ENCODE results near the gene CACNB2.

CACNB2 gene

GRCh38 chr10:18278181-18278580 lies 138.0 kb downstream of the CACNB2 start:
- TF ChIP-seq EZH2phosphoT487 (IDR thresholded peaks at IDR 0.05; ENCODE audit: borderline replicate concordance, low read length) (no peak), CTCF (IDR thresholded peaks at IDR 0.05; ENCODE audit: low read depth, low read length, poor library complexity, severe bottlenecking) (no peak)
- no peak overlapping the region for H3K27ac ChIP-seq (ENCODE audit: low read depth, low read length)

GRCh38 chr10:18279173-18279572 lies 138.9 kb downstream of the CACNB2 start:
- Histone ChIP-seq H3K4me2 (ENCODE audit: low read length) (no peak overlapping the region), H4K20me1 (ENCODE audit: control insufficient read depth, insufficient read depth, low read depth, low read length) (no peaks in the 10 kb centered on the region), H3K9me3 (ENCODE audit: control insufficient read depth, insufficient read depth, low read length) (no peaks in the 10 kb centered on the region), H3F3A (ENCODE audit: control insufficient read depth, insufficient read depth) (no peaks in the 10 kb centered on the region), H3K4me3 (ENCODE audit: low read length) (no peak overlapping the region), H3K27me3 (ENCODE audit: control insufficient read depth, low read length) (no peaks in the 10 kb centered on the region), H3K36me3 (ENCODE audit: control insufficient read depth, low read length) (no peaks in the 10 kb centered on the region), H3K9me2 (replicated peaks; ENCODE audit: control insufficient read depth, low read length) (no peaks in the 10 kb centered on the region), H3K4me1 (ENCODE audit: control insufficient read depth, low read length) (no peaks in the 10 kb centered on the region), H3K27ac (ENCODE audit: low read depth, low read length) (no peak overlapping the region), H3K79me2 (ENCODE audit: control insufficient read depth, low read length) (no peaks in the 10 kb centered on the region)
- TF ChIP-seq CTCF (IDR thresholded peaks at IDR 0.05; ENCODE audit: low read depth, low read length, poor library complexity, severe bottlenecking) (no peak), EZH2phosphoT487 (IDR thresholded peaks at IDR 0.05; ENCODE audit: borderline replicate concordance, low read length) (no peak)

More at GRCh38 chr10:18278181-18278580, 138.0 kb downstream of the CACNB2 start:
- H3K9me2 ChIP-seq (replicated peaks; ENCODE audit: control insufficient read depth, low read length) = no peaks in the 10 kb centered on the region
- H3F3A ChIP-seq (ENCODE audit: control insufficient read depth, insufficient read depth) = no peaks in the 10 kb centered on the region
- H3K4me3 ChIP-seq (ENCODE audit: low read length) = no peak overlapping the region
- H3K4me2 ChIP-seq (ENCODE audit: low read length) = no peak overlapping the region
- no peaks in the 10 kb centered on the region for H3K9me3 ChIP-seq (ENCODE audit: control insufficient read depth, insufficient read depth, low read length)
- no peaks in the 10 kb centered on the region for H4K20me1 ChIP-seq (ENCODE audit: control insufficient read depth, insufficient read depth, low read depth, low read length)
- no peaks in the 10 kb centered on the region for H3K79me2 ChIP-seq (ENCODE audit: control insufficient read depth, low read length)
- H3K4me1 ChIP-seq (ENCODE audit: control insufficient read depth, low read length) = no peaks in the 10 kb centered on the region
- no peaks in the 10 kb centered on the region for H3K27me3 ChIP-seq (ENCODE audit: control insufficient read depth, low read length)
- no peaks in the 10 kb centered on the region for H3K36me3 ChIP-seq (ENCODE audit: control insufficient read depth, low read length)

- H4K20me1 ChIP-seq (ENCODE audit: control insufficient read depth, insufficient read depth, low read depth, low read length) = no peaks in the 10 kb centered on the region
- H3K4me3 ChIP-seq (ENCODE audit: low read length) = no peak overlapping the region
- H3K27me3 ChIP-seq (ENCODE audit: control insufficient read depth, low read length) = no peaks in the 10 kb centered on the region
- no peaks in the 10 kb centered on the region for H3K4me1 ChIP-seq (ENCODE audit: control insufficient read depth, low read length)
- H3K27ac ChIP-seq (ENCODE audit: low read depth, low read length) = no peak overlapping the region
- TF ChIP-seq CTCF (IDR thresholded peaks at IDR 0.05; ENCODE audit: low read depth, low read length, poor library complexity, severe bottlenecking) (no peak), EZH2phosphoT487 (IDR thresholded peaks at IDR 0.05; ENCODE audit: borderline replicate concordance, low read length) (no peak)
- no peaks in the 10 kb centered on the region for H3K9me3 ChIP-seq (ENCODE audit: control insufficient read depth, insufficient read depth, low read length)
- H3K4me2 ChIP-seq (ENCODE audit: low read length) = no peak overlapping the region
- no peaks in the 10 kb centered on the region for H3K79me2 ChIP-seq (ENCODE audit: control insufficient read depth, low read length)
- no peaks in the 10 kb centered on the region for H3K36me3 ChIP-seq (ENCODE audit: control insufficient read depth, low read length)
- H3F3A ChIP-seq (ENCODE audit: control insufficient read depth, insufficient read depth) = no peaks in the 10 kb centered on the region
- H3K9me2 ChIP-seq (replicated peaks; ENCODE audit: control insufficient read depth, low read length) = no peaks in the 10 kb centered on the region
Observed at GRCh38 chr10:18282094-18282493, 141.9 kb downstream of the CACNB2 start.

Measured in DOHH2 (cell line).